Esophagus squamous epithelium (tissue), 5 donors: ENCODE data around the gene ACSL4. TPM values are rescaled to one million over a fixed set of nuclear protein-coding genes. Genes with fewer than 3 reads are reported as not detected.

Experiments used
- DNase-seq: peaks from one replicate; lab custom pipeline; 2025; lab: John Stamatoyannopoulos, UW
- H3K27ac ChIP-seq, 4 donors: fragments of 200-600 bp; sonication (generic); one replicate each; pipeline ENCODE4 v1.5.1; 2016 to 2019; ENCODE audit warnings: mild to moderate bottlenecking in 1 of 4
- H3K27me3 ChIP-seq, 4 donors: fragments of 200-600 bp; sonication (generic); 1 replicate in 3 of 4; 2 replicates in 1 of 4; pipeline versions ENCODE4 v1.5.1 to v1.6.0; 2017 to 2021; ENCODE audit warnings: antibody characterized with exemption in 1 of 4
- H3K36me3 ChIP-seq, 3 donors: fragments of 200-600 bp; sonication (generic); one replicate each; pipeline ENCODE4 v1.5.1; 2016 to 2019
- H3K4me1 ChIP-seq, 3 donors: fragments of 200-600 bp; sonication (generic); one replicate each; pipeline ENCODE4 v1.5.1; 2017 to 2019
- H3K4me3 ChIP-seq, 4 donors: fragments of 200-600 bp; sonication (generic); 1 replicate in 3 of 4; 2 replicates in 1 of 4; pipeline ENCODE4 v1.5.1; 2016 to 2019; ENCODE audit warnings: mild to moderate bottlenecking in 2 of 4, moderate library complexity in 1 of 4
- H3K9me3 ChIP-seq, 3 donors: fragments of 200-600 bp; sonication (generic); one replicate each; pipeline ENCODE4 v1.5.1; 2016 to 2019
- POLR2A ChIP-seq, 4 donors: fragments of 450-650 bp; IDR thresholded peaks; one replicate each; pipeline ENCODE4 v1.6.1; 2017; ENCODE audit warnings: antibody characterized with exemption in 4 of 4, mild to moderate bottlenecking in 4 of 4, moderate library complexity in 3 of 4
- WGBS, 2 donors: methylation state at CpG; one replicate each; pipeline ENCODE4 v1.1.5; 2018; 5-methylcytosine and 5-hydroxymethylcytosine counted together
- intact Hi-C: fragments of 100-400 bp; cut with DNase I; formaldehyde crosslinking; loops from one replicate; pipeline ENCODE4 v1.15.0; 2022
- small RNA-seq, 4 donors: library from RNA; depleted of rRNA; stranded (forward); fragments of <200 nt; gene quantifications; one replicate each; pipeline ENCODE3, GENCODE V24; 2016
- total RNA-seq, 4 donors: library from RNA; depleted of rRNA; stranded (reverse); fragments of >200 nt; gene quantifications; one replicate each; pipeline ENCODE4 v1.1.0, GENCODE V29; 2016
- TF ChIP-seq, protein P1 (sequence below), 6 experiments: fragments of 450-650 bp in 4 of 6; fragments of 200-600 bp in 2 of 6; sonication (generic) in 2 of 6; IDR thresholded peaks; one replicate each; pipeline ENCODE4 v1.5.1; 2016 to 2019; ENCODE audit warnings: antibody characterized with exemption in 6 of 6, mild to moderate bottlenecking in 4 of 6, moderate library complexity in 4 of 6
- donor health status: DM: yes; HTN: yes; CAD: no.

Gene ACSL4
- total RNA-seq, 4 donors from 2014 or later, result 11.6 to 48.1 (median 33.4) TPM

DNA sequence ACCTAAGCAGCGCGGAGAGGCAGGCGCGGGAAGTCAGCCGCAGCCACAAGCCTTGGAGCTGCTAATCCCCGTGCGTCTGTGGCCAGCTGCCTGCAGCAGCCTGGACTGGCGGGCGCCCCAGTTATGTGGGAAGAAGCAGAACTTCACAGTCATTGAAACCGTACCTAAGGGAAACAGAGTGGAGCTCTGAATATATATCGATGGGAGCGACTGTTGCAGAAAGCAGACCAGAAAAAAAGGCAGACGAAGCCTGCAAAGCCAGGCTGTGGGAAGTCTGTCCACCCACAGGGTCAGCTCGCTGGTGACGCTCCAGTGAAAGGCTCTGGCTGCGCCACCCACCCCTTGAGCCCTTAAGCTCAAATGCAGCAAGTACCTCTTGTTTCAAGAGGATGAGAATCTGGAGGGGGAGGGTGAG lies 132.8 kb downstream of the ACSL4 start:
- TF ChIP-seq, protein P1, sequence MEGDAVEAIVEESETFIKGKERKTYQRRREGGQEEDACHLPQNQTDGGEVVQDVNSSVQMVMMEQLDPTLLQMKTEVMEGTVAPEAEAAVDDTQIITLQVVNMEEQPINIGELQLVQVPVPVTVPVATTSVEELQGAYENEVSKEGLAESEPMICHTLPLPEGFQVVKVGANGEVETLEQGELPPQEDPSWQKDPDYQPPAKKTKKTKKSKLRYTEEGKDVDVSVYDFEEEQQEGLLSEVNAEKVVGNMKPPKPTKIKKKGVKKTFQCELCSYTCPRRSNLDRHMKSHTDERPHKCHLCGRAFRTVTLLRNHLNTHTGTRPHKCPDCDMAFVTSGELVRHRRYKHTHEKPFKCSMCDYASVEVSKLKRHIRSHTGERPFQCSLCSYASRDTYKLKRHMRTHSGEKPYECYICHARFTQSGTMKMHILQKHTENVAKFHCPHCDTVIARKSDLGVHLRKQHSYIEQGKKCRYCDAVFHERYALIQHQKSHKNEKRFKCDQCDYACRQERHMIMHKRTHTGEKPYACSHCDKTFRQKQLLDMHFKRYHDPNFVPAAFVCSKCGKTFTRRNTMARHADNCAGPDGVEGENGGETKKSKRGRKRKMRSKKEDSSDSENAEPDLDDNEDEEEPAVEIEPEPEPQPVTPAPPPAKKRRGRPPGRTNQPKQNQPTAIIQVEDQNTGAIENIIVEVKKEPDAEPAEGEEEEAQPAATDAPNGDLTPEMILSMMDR (IDR thresholded peaks at IDR 0.05), result no peak
- no peak overlapping the region for H3K27ac ChIP-seq
- peaks cover 0 to 7% (median 0%) of the 10 kb centered on the region in 4 donors for H3K27me3 ChIP-seq
- no peaks in the 10 kb centered on the region for H3K4me1 ChIP-seq
- no peak overlapping the region for H3K4me3 ChIP-seq
- intact Hi-C loops, result no loop called here
- 9 to 21% methylated on average over 11 to 16 of the region's 16 CpGs for WGBS, 2 donors
- no peak for DNase-seq
- no peaks in the 10 kb centered on the region for H3K36me3 ChIP-seq
- no peaks in the 10 kb centered on the region for H3K9me3 ChIP-seq

DNA sequence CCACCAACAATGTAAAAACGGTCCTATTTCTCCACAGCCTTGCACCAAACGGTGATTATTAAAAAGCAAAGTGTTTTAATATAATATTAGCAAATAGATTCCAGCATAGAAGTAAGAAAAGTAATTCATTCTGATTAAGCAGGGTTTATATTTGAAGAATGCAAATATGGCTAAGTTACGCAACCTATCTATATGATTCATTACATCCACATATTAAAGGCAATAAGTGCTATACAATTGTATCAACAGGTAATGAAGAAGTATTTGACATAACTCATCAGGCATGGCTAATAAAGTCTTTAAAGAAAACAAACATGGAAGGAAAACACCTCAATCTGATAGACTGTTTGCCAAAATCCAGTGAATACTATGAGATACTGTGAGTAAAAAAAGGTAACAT lies 137.0 kb downstream of the ACSL4 start:
- no peaks in the 10 kb centered on the region for H3K4me1 ChIP-seq
- no peak overlapping the region for H3K27ac ChIP-seq
- H3K4me3 ChIP-seq, result no peak overlapping the region
- intact Hi-C loops, result no loop called here
- TF ChIP-seq, protein P1 (IDR thresholded peaks at IDR 0.05), result no peak
- TF ChIP-seq POLR2A (IDR thresholded peaks at IDR 0.05), result no peak
- DNase-seq, result no peak
- H3K27me3 ChIP-seq, result peaks cover 0 to 2% (median 0%) of the 10 kb centered on the region in 4 donors
- H3K36me3 ChIP-seq, result no peaks in the 10 kb centered on the region
- 64 to 75% methylated on average over 2 to 3 of the region's 3 CpGs for WGBS, 2 donors
- no peaks in the 10 kb centered on the region for H3K9me3 ChIP-seq

Small RNA genes within 50 kb of the gene (small RNA-seq; reads per million reads assigned to genes)
- 0 reads per million in 4 donors for gene AL118496.2
- gene RF00019, result 0 reads per million in 4 donors

Other genes starting within 250 kb of the ACSL4 start
- gene NXT2, start 196.4 kb downstream of the ACSL4 start, total RNA-seq, result 10 to 100 TPM in 3 of 4 donors, 1 to 10 TPM in 1; 5.0 to 12.6 (median 11.6) TPM
- under 1 TPM in 1 of 4 donors, not detected in 3; 0.38 TPM for gene KCNE5, start 108.1 kb downstream of the ACSL4 start, total RNA-seq